GM12878 (cell line): ENCODE measurements around the gene SOAT2. TPM values are rescaled to one million over a fixed set of nuclear protein-coding genes. Genes with fewer than 3 reads are reported as not detected.

Experiments
- ATAC-seq: fragments of 200-7000 bp; cut with Tn5 transposase; 3 replicates; pipeline ENCODE4 v1.9.1; 2020; ENCODE audit warnings: mild to moderate bottlenecking, moderate library complexity
- BruUV-seq: library from RNA; stranded (reverse); fragments of 400-500 nt; replicated peaks from 2 replicates; lab custom pipeline; 2021; lab: Mats Ljungman, UMichigan
- CTCF ChIA-PET: fragments of 300-600 bp; sonication (Branson Sonifier 250); formaldehyde crosslinking; extraction: SDS; loops from one replicate; lab custom pipeline; 2021; ENCODE audit warnings: inconsistent platforms; lab: Yijun Ruan, JAX
- POLR2A ChIA-PET: fragments of 350-600 bp; formaldehyde crosslinking; extraction: SDS; loops from one replicate; lab custom pipeline; 2021; ENCODE audit warnings: inconsistent platforms; lab: Charles Lee
- RAD21 ChIA-PET: fragments of 300-600 bp; sonication (Branson Sonifier 250); formaldehyde crosslinking; loops from one replicate; lab custom pipeline; 2023; ENCODE audit warnings: antibody characterized with exemption; ENCODE audit not compliant: unreplicated experiment; lab: Charles Lee
- SMC1A ChIA-PET: fragments of 300-600 bp; sonication (Branson Sonifier 250); formaldehyde crosslinking; loops from one replicate; lab custom pipeline; 2023; ENCODE audit not compliant: unreplicated experiment, uncharacterized antibody; lab: Charles Lee
- DNase-seq: peaks from one replicate; pipeline ENCODE4 v3.0.0-alpha.2; 2011; ENCODE audit warnings: low read depth, low spot score
- FAIRE-seq: peaks from 3 replicates; lab custom pipeline; 2011; peaks lifted over from hg19 to GRCh38; lab: Jason Lieb, UNC
- H2AFZ ChIP-seq: 2 replicates; pipeline ENCODE4 v1.6.0; 2011; ENCODE audit warnings: low read depth, low read length, control low read depth; ENCODE audit not compliant: control insufficient read depth
- H3K27ac ChIP-seq: 2 replicates; pipeline ENCODE4 v1.5.1; 2011; ENCODE audit warnings: control low read depth; ENCODE audit not compliant: control insufficient read depth, insufficient read depth
- H3K27me3 ChIP-seq, 2 experiments: replicated peaks in 1 of 2; 2 replicates each; pipeline versions ENCODE4 v1.6.0 to v1.6.1; 2011; ENCODE audit warnings: low read length in 1 of 2; ENCODE audit not compliant: control insufficient read depth in 2 of 2, insufficient read depth in 2 of 2
- H3K36me3 ChIP-seq, 2 experiments: 2 replicates each; pipeline ENCODE4 v1.5.1; 2011; ENCODE audit warnings: low read length in 1 of 2; ENCODE audit not compliant: control insufficient read depth in 2 of 2, insufficient read depth in 2 of 2
- H3K4me1 ChIP-seq: 2 replicates; pipeline ENCODE4 v1.6.1; 2011; ENCODE audit warnings: mild to moderate bottlenecking, low read length, moderate library complexity, mixed read lengths; ENCODE audit not compliant: control insufficient read depth, insufficient read depth
- H3K4me2 ChIP-seq: 2 replicates; pipeline ENCODE4 v1.6.0; 2011; ENCODE audit warnings: control low read depth; ENCODE audit not compliant: control insufficient read depth, insufficient read depth
- H3K4me3 ChIP-seq: fragments of 200-600 bp; sonication (generic); 2 replicates; pipeline ENCODE4 v1.5.1; 2016
- H3K79me2 ChIP-seq: 2 replicates; pipeline ENCODE4 v1.6.0; 2011; ENCODE audit warnings: low read length; ENCODE audit not compliant: control insufficient read depth, insufficient read depth
- H3K9ac ChIP-seq: 2 replicates; pipeline ENCODE4 v1.8.0; 2011; ENCODE audit warnings: low read length, control low read depth, mixed read lengths; ENCODE audit not compliant: control insufficient read depth, insufficient read depth
- H3K9me3 ChIP-seq: replicated peaks from 3 replicates; pipeline ENCODE4 v1.5.1; 2011; ENCODE audit warnings: mild to moderate bottlenecking, low read length; ENCODE audit not compliant: control insufficient read depth, insufficient read depth
- H4K20me1 ChIP-seq: 2 replicates; pipeline ENCODE4 v1.6.0; 2011; ENCODE audit not compliant: control insufficient read depth, insufficient read depth
- CHD1 ChIP-seq: IDR thresholded peaks from 2 replicates; pipeline ENCODE4 v1.6.1; 2012; ENCODE audit warnings: low read depth, low read length, improper control_type of control experiment
- CREM ChIP-seq: IDR thresholded peaks from 2 replicates; pipeline ENCODE4 v1.6.1; 2014; ENCODE audit warnings: antibody characterized with exemption, low read depth
- DPF2 ChIP-seq: fragments of 450-650 bp; IDR thresholded peaks from 2 replicates; pipeline ENCODE4 v1.6.1; 2017; ENCODE audit warnings: mild to moderate bottlenecking
- FOXK2 ChIP-seq: fragments of 450-650 bp; IDR thresholded peaks from 2 replicates; pipeline ENCODE4 v1.6.1; 2017; ENCODE audit warnings: mild to moderate bottlenecking, moderate library complexity
- HCFC1 ChIP-seq: fragments of 150-350 bp; IDR thresholded peaks from 2 replicates; pipeline ENCODE4 v1.6.1; 2014; ENCODE audit warnings: low read length
- MEF2B ChIP-seq: fragments of 450-650 bp; IDR thresholded peaks from 2 replicates; pipeline ENCODE4 v1.6.1; 2018; ENCODE audit warnings: mild to moderate bottlenecking, moderate library complexity; ENCODE audit not compliant: partially characterized antibody, poor library complexity, severe bottlenecking
- NFXL1 ChIP-seq: fragments of 450-650 bp; IDR thresholded peaks from 2 replicates; pipeline ENCODE4 v1.6.1; 2017; ENCODE audit warnings: antibody characterized with exemption, mild to moderate bottlenecking, borderline replicate concordance
- POLR2A ChIP-seq: IDR thresholded peaks from 2 replicates; pipeline ENCODE4 v1.6.1; 2011; ENCODE audit warnings: low read depth, mild to moderate bottlenecking, low read length
- POLR2AphosphoS2 ChIP-seq: IDR thresholded peaks from 2 replicates; pipeline ENCODE4 v1.6.1; 2011; ENCODE audit warnings: low read depth, mild to moderate bottlenecking, low read length, improper control_type of control experiment, moderate library complexity
- POLR2AphosphoS5 ChIP-seq: IDR thresholded peaks from 2 replicates; pipeline ENCODE4 v1.6.1; 2011; ENCODE audit warnings: mild to moderate bottlenecking, low read length, inconsistent platforms
- POU2F2 ChIP-seq: IDR thresholded peaks from 3 replicates; pipeline ENCODE4 v1.6.1; 2011; ENCODE audit warnings: low read depth, mild to moderate bottlenecking, low read length, borderline replicate concordance
- RCOR1 ChIP-seq: conservative IDR thresholded peaks from 2 replicates; pipeline ENCODE4 v1.6.1; 2012; ENCODE audit warnings: low read depth, low read length, improper control_type of control experiment
- TCF3 ChIP-seq: IDR thresholded peaks from 2 replicates; pipeline ENCODE4 v1.6.1; 2012; ENCODE audit warnings: low read depth, mild to moderate bottlenecking, low read length, borderline replicate concordance; ENCODE audit not compliant: insufficient read depth
- TCF7 ChIP-seq: IDR thresholded peaks from 2 replicates; pipeline ENCODE4 v1.6.1; 2014; ENCODE audit warnings: antibody characterized with exemption, borderline replicate concordance
- ZNF217 ChIP-seq: fragments of 450-650 bp; IDR thresholded peaks from 2 replicates; pipeline ENCODE4 v1.6.1; 2017; ENCODE audit warnings: antibody characterized with exemption, mild to moderate bottlenecking
- WGBS: methylation state at CpG from one replicate; pipeline ENCODE4 v1.1.6; 2016; ENCODE audit warnings: low lambda C conversion rate; ENCODE audit not compliant: insufficient replicate concordance, insufficient coverage; ENCODE audit errors: missing lambda C conversion rate; 5-methylcytosine and 5-hydroxymethylcytosine counted together
- in situ Hi-C: fragments of 300-500 bp; cut with MboI; formaldehyde crosslinking; loops from 9 replicates; pipeline ENCODE4 v1.14.3; 2018; ENCODE audit warnings: mixed read lengths
- intact Hi-C: fragments of 100-400 bp; cut with micrococcal nuclease; formaldehyde crosslinking; loops from one replicate; pipeline ENCODE4 v1.14.2; 2022; ENCODE audit not compliant: unreplicated experiment
- polyA plus RNA-seq, 11 experiments: library from polyadenylated mRNA; depleted of rRNA in 4 of 11; unstranded in 6 of 11; stranded (reverse) in 5 of 11; fragments of >200 nt; fragmentation: Nextera tagmentation in 4 of 11; fragmentation: Illumina TruSeq in 1 of 11; extraction: Ambion mirVana in 4 of 11; extraction: Trizol in 1 of 11; gene quantifications; 1 replicate in 1 of 11; 2 replicates in 10 of 11; pipeline versions ENCODE4 v1.2.1 to v1.2.3, GENCODE V29; 2011 to 2016; ENCODE audit warnings: inconsistent platforms in 2 of 11, missing spikeins in 2 of 11, low read depth in 1 of 11
- total RNA-seq, 4 experiments: library from RNA; depleted of rRNA in 3 of 4; stranded (reverse); fragments of >200 nt in 3 of 4; fragmentation: Illumina TruSeq in 1 of 4; extraction: Trizol in 1 of 4; gene quantifications; 2 replicates each; pipeline versions ENCODE4 v1.2.1 to v1.2.3, GENCODE V29; 2013 to 2021
- TF ChIP-seq, protein P1 (sequence below): fragments of 450-650 bp; IDR thresholded peaks from 2 replicates; pipeline ENCODE4 v1.6.1; 2017; ENCODE audit warnings: mild to moderate bottlenecking, moderate library complexity

The SOAT2 gene
- total and polyA plus RNA-seq, 10 of the 15 experiments (the other 5 are each of a cell fraction or from before 2014, with no cell fraction given) = 0.08 to 1.7 (median 0.69) TPM

DNA sequence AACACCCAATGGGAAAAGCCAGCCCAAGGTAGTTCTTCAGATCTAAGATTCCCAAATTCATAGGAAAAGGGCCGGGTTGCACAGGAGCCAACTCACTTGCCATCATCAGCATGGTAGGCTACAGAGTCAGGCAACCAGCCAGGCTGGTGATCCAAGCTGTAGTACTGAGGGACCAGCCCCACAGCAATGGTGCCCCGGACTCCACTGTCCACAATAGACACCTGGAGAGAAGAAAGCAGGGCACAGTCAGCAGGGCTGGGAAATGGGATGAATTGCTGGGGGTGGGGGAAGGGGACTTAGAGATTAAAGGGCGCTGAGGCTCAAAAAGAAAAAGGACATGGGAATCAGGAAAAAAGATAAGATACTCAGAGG is 28.3 kb upstream of the SOAT2 start:
- TF ChIP-seq TCF3 = no peak
- no peak for TF ChIP-seq ZNF217
- TF ChIP-seq, protein P1, sequence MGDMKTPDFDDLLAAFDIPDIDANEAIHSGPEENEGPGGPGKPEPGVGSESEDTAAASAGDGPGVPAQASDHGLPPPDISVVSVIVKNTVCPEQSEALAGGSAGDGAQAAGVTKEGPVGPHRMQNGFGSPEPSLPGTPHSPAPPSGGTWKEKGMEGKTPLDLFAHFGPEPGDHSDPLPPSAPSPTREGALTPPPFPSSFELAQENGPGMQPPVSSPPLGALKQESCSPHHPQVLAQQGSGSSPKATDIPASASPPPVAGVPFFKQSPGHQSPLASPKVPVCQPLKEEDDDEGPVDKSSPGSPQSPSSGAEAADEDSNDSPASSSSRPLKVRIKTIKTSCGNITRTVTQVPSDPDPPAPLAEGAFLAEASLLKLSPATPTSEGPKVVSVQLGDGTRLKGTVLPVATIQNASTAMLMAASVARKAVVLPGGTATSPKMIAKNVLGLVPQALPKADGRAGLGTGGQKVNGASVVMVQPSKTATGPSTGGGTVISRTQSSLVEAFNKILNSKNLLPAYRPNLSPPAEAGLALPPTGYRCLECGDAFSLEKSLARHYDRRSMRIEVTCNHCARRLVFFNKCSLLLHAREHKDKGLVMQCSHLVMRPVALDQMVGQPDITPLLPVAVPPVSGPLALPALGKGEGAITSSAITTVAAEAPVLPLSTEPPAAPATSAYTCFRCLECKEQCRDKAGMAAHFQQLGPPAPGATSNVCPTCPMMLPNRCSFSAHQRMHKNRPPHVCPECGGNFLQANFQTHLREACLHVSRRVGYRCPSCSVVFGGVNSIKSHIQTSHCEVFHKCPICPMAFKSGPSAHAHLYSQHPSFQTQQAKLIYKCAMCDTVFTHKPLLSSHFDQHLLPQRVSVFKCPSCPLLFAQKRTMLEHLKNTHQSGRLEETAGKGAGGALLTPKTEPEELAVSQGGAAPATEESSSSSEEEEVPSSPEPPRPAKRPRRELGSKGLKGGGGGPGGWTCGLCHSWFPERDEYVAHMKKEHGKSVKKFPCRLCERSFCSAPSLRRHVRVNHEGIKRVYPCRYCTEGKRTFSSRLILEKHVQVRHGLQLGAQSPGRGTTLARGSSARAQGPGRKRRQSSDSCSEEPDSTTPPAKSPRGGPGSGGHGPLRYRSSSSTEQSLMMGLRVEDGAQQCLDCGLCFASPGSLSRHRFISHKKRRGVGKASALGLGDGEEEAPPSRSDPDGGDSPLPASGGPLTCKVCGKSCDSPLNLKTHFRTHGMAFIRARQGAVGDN = no peak
- no peak for TF ChIP-seq FOXK2
- TF ChIP-seq POLR2A = no peak
- TF ChIP-seq CREM = no peak
- TF ChIP-seq HCFC1 = no peak
- no peak for TF ChIP-seq RCOR1
- TF ChIP-seq CHD1 = no peak
- TF ChIP-seq DPF2 = no peak
- no peak for TF ChIP-seq MEF2B
- TF ChIP-seq TCF7 = no peak
- no peak for TF ChIP-seq NFXL1
- no peak for TF ChIP-seq POU2F2
- no peak for TF ChIP-seq POLR2AphosphoS2
- no peak for TF ChIP-seq POLR2AphosphoS5
- WGBS = 85% methylated on average over 3 of the region's 3 CpGs
- ChIA-PET RAD21 (interaction anchor here (0.5 kb wide), 1 partner anchor 176 kb away, joined by 3 read pairs; no protein-coding TSS in a partner anchor), POLR2A (no interaction called here), SMC1A (interaction anchor here (1.1 to 1.2 kb wide), 2 partner anchors 10 to 19 kb away, joined by 4 to 5 read pairs; no protein-coding TSS in a partner anchor), CTCF (interaction anchor here (7.8 to 13.2 kb wide), 2 partner anchors 8 to 23 kb away, joined by 90 to 177 read pairs; partner anchors contain the start of genes IGFBP6 and SOAT2)
- no peak overlapping the region for H2AFZ ChIP-seq
- no peaks in the 10 kb centered on the region for H3K27me3 ChIP-seq
- H3K9ac ChIP-seq = no peak overlapping the region
- BruUV-seq = no TSS peak
- FAIRE-seq (no peak), DNase-seq (no peak), ATAC-seq (no peak)
- no peak overlapping the region for H3K4me2 ChIP-seq
- H3K27ac ChIP-seq = no peak overlapping the region
- H3K36me3 ChIP-seq = peaks cover 2 to 10% of the 10 kb centered on the region in 2 experiments; a peak in 3 of 4 replicates
- in situ Hi-C loops (no loop called here), intact Hi-C loops (no loop called here)
- no peaks in the 10 kb centered on the region; the same call in none of the 2 replicates for H3K4me1 ChIP-seq
- H3K79me2 ChIP-seq = peaks cover 6% of the 10 kb centered on the region
- no peak overlapping the region for H3K4me3 ChIP-seq
- no peaks in the 10 kb centered on the region; the same call in 1 of the 2 replicates for H4K20me1 ChIP-seq
- no peaks in the 10 kb centered on the region for H3K9me3 ChIP-seq
